Measurements from ENCODE around the gene SLC49A4. TPM values are rescaled to one million over a fixed set of nuclear protein-coding genes. Genes with fewer than 3 reads are reported as not detected.

The SLC49A4 gene
- total and polyA plus RNA-seq, 3 donors from 2014 or later: 12.4 to 23.7 (median 17.7) TPM

DNA sequence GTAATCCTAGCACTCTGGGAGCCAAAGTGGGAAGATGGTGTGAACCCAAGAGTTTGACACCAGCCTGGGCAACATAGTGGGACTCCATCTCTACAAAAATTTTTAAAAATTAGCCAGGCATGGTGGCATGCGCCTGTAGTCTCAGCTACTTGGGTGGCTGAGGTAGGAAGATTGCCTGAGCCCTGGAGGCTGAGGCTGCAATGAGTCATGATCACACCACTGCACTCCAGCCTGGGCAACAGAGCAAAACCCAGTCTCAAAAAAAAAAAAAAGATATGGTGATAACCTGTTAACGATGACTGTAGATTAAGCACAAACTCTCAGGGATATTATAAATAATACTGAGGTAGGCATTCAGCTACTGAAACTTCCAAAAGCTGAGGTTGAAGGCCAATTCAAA is 107.5 kb downstream of the SLC49A4 start:
- Histone ChIP-seq H3K9me3 (no peaks in the 10 kb centered on the region), H3K27ac (no peak overlapping the region), H3K27me3 (no peaks in the 10 kb centered on the region), H3K36me3 (ENCODE audit: low read depth, missing control alignments) (no peaks in the 10 kb centered on the region), H3K4me3 (no peak overlapping the region), H3K4me1 (no peaks in the 10 kb centered on the region)
- 89 to 91% methylated on average over 2 of the region's 2 CpGs for WGBS, 2 donors
- DNase-seq: no peak
- intact Hi-C loops (cut with DNase I; ENCODE audit: low total_unique reads): no loop called here
- no peak for TF ChIP-seq POLR2A (IDR thresholded peaks at IDR 0.05)
- TF ChIP-seq, protein P1, sequence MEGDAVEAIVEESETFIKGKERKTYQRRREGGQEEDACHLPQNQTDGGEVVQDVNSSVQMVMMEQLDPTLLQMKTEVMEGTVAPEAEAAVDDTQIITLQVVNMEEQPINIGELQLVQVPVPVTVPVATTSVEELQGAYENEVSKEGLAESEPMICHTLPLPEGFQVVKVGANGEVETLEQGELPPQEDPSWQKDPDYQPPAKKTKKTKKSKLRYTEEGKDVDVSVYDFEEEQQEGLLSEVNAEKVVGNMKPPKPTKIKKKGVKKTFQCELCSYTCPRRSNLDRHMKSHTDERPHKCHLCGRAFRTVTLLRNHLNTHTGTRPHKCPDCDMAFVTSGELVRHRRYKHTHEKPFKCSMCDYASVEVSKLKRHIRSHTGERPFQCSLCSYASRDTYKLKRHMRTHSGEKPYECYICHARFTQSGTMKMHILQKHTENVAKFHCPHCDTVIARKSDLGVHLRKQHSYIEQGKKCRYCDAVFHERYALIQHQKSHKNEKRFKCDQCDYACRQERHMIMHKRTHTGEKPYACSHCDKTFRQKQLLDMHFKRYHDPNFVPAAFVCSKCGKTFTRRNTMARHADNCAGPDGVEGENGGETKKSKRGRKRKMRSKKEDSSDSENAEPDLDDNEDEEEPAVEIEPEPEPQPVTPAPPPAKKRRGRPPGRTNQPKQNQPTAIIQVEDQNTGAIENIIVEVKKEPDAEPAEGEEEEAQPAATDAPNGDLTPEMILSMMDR (IDR thresholded peaks at IDR 0.05): no peak

- H3K27me3 ChIP-seq: no peaks in the 10 kb centered on the region
- no peak overlapping the region for H3K27ac ChIP-seq
- no peaks in the 10 kb centered on the region for H3K4me1 ChIP-seq
- intact Hi-C loops (cut with DNase I; ENCODE audit: low total_unique reads): no loop called here
- 81% methylated on average over 4 of the region's 4 CpGs; no CpG with 5 or more reads in 1 of the 2 donors for WGBS, 2 donors
- TF ChIP-seq POLR2A (IDR thresholded peaks at IDR 0.05): no peak
- TF ChIP-seq, protein P1 (IDR thresholded peaks at IDR 0.05): no peak
- H3K9me3 ChIP-seq: no peaks in the 10 kb centered on the region
- no peak overlapping the region for H3K4me3 ChIP-seq
- H3K36me3 ChIP-seq (ENCODE audit: low read depth, missing control alignments): no peaks in the 10 kb centered on the region
- no peak for DNase-seq
These were observed 108.3 kb downstream of the SLC49A4 start for GRCh38 chr3:122903171-122903570.

DNA sequence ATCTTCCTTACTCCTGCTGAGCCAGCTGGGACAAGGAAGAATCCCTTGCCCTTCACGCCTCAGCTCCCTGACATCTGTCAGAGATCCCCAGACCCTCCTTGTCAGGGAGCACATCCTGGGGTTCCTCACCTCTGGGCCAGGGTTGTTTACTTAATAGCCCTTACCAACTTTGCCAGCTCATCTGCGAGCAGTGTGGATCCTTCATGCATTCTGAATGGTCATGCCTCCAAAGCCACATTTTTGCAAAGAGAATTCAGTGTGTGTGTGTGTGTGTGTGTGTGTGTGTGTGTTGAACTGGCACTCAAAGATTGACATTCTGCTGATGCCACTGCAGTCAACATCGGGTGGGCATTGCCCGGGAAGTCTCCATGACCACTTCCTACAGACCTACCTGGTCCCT is 112.6 kb downstream of the SLC49A4 start:
- WGBS, 2 donors: 96 to 100% methylated on average over 4 of the region's 4 CpGs
- H3K9me3 ChIP-seq: no peaks in the 10 kb centered on the region
- intact Hi-C loops (cut with DNase I; ENCODE audit: low total_unique reads): no loop called here
- no peak for DNase-seq
- no peak for TF ChIP-seq POLR2A (IDR thresholded peaks at IDR 0.05)
- TF ChIP-seq, protein P1 (IDR thresholded peaks at IDR 0.05): no peak
- no peaks in the 10 kb centered on the region for H3K4me1 ChIP-seq
- H3K27me3 ChIP-seq: no peaks in the 10 kb centered on the region
- no peaks in the 10 kb centered on the region for H3K36me3 ChIP-seq (ENCODE audit: low read depth, missing control alignments)
- H3K4me3 ChIP-seq: no peak overlapping the region
- H3K27ac ChIP-seq: no peak overlapping the region

- TF ChIP-seq POLR2A (IDR thresholded peaks at IDR 0.05): no peak
- TF ChIP-seq, protein P1 (IDR thresholded peaks at IDR 0.05): no peak
- no peak overlapping the region for H3K4me3 ChIP-seq
- 95 to 98% methylated on average over 3 of the region's 3 CpGs for WGBS, 2 donors
- intact Hi-C loops (cut with DNase I; ENCODE audit: low total_unique reads): no loop called here
- H3K4me1 ChIP-seq: no peaks in the 10 kb centered on the region
- H3K9me3 ChIP-seq: no peaks in the 10 kb centered on the region
- no peaks in the 10 kb centered on the region for H3K27me3 ChIP-seq
- no peak for DNase-seq
- H3K36me3 ChIP-seq (ENCODE audit: low read depth, missing control alignments): no peaks in the 10 kb centered on the region
- H3K27ac ChIP-seq: no peak overlapping the region
These were observed 113.4 kb downstream of the SLC49A4 start for GRCh38 chr3:122908251-122908650.

GRCh38 chr3:122911901-122912300 is 117.0 kb downstream of the SLC49A4 start:
- Histone ChIP-seq H3K27ac (no peak overlapping the region), H3K36me3 (ENCODE audit: low read depth, missing control alignments) (no peaks in the 10 kb centered on the region), H3K27me3 (no peaks in the 10 kb centered on the region), H3K4me3 (no peak overlapping the region), H3K4me1 (no peaks in the 10 kb centered on the region), H3K9me3 (no peaks in the 10 kb centered on the region)
- DNase-seq: no peak
- no peak for TF ChIP-seq POLR2A (IDR thresholded peaks at IDR 0.05)
- TF ChIP-seq, protein P1 (IDR thresholded peaks at IDR 0.05): no peak
- intact Hi-C loops (cut with DNase I; ENCODE audit: low total_unique reads): no loop called here
- WGBS, 2 donors: 40 to 86% methylated on average over 1 to 14 of the region's 16 CpGs

Measured in testis (tissue), 3 donors.